Lung (tissue), 12 donors: ENCODE data around the gene TFDP3. TPM values are rescaled to one million over a fixed set of nuclear protein-coding genes. Genes with fewer than 3 reads are reported as not detected.

Experiments used
- ATAC-seq: fragments of 200-7000 bp; cut with Tn5 transposase; one replicate; pipeline ENCODE4 v1.9.1; 2020; ENCODE audit warnings: moderate number of reproducible peaks; ENCODE audit not compliant: insufficient read depth, low FRiP score
- DNase-seq, 3 donors: peaks; one replicate each; pipeline ENCODE4 v3.0.0-alpha.2; 2013 to 2017
- H3K27ac ChIP-seq, 2 donors: one replicate each; pipeline ENCODE4 v1.5.1; 2013; ENCODE audit warnings: mild to moderate bottlenecking in 2 of 2, moderate library complexity in 2 of 2, control low read depth in 1 of 2, inconsistent platforms in 1 of 2, low read depth in 1 of 2, low read length in 1 of 2
- H3K27me3 ChIP-seq, 3 donors: one replicate each; pipeline ENCODE4 v1.5.1; 2013; ENCODE audit warnings: low read length in 2 of 3; ENCODE audit not compliant: control insufficient read depth in 3 of 3, insufficient read depth in 3 of 3
- H3K36me3 ChIP-seq, 4 donors: one replicate each; pipeline ENCODE4 v1.5.1; 2013; ENCODE audit warnings: low read length in 4 of 4, mild to moderate bottlenecking in 1 of 4, moderate library complexity in 1 of 4; ENCODE audit not compliant: control insufficient read depth in 4 of 4, insufficient read depth in 4 of 4
- H3K4me1 ChIP-seq, 5 donors: one replicate each; pipeline ENCODE4 v1.5.1; 2013; ENCODE audit warnings: low read length in 5 of 5, mild to moderate bottlenecking in 2 of 5, moderate library complexity in 1 of 5; ENCODE audit not compliant: control insufficient read depth in 5 of 5, insufficient read depth in 5 of 5
- H3K4me3 ChIP-seq: one replicate; pipeline ENCODE4 v1.5.1; 2013; ENCODE audit warnings: mild to moderate bottlenecking, control low read depth, moderate library complexity
- H3K9ac ChIP-seq, 2 donors: one replicate each; pipeline ENCODE4 v1.5.1; 2013; ENCODE audit warnings: low read length in 2 of 2, control low read depth in 1 of 2; ENCODE audit not compliant: insufficient read depth in 1 of 2
- H3K9me3 ChIP-seq, 4 donors: one replicate each; pipeline ENCODE4 v1.5.1; 2013; ENCODE audit warnings: low read length in 3 of 4, mild to moderate bottlenecking in 1 of 4, moderate library complexity in 1 of 4; ENCODE audit not compliant: control insufficient read depth in 4 of 4, insufficient read depth in 3 of 4
- WGBS, 2 donors: extraction: QIAGEN DNeasy Blood & Tissue Kit; methylation state at CpG; one replicate each; pipeline ENCODE4 v1.1.7; 2013; 5-methylcytosine and 5-hydroxymethylcytosine counted together
- polyA plus RNA-seq, 2 donors: library from polyadenylated mRNA; stranded (reverse); fragments of 200-250 nt; gene quantifications; one replicate each; pipeline ENCODE4 v1.2.1, GENCODE V29; 2013
- total RNA-seq, 2 donors: library from RNA; depleted of rRNA in 1 of 2; stranded (reverse); fragments of >200 nt in 1 of 2; gene quantifications; one replicate each; pipeline ENCODE4 v1.2.1, GENCODE V29; 2014 to 2021
- TF ChIP-seq, protein P1 (sequence below): IDR thresholded peaks from 2 replicates; pipeline ENCODE4 v1.5.1; 2012; ENCODE audit warnings: mild to moderate bottlenecking; ENCODE audit errors: control extremely low read depth, extremely low read depth
- donor health status: control.
- donor health status: control.
- donor health status: Bipolar disorder and iron deficiency.
- donor health status: healthy.
- donor health status: DM: yes; HTN: yes; CAD: no.

Gene TFDP3
- total and polyA plus RNA-seq, 4 donors, result not detected

DNA sequence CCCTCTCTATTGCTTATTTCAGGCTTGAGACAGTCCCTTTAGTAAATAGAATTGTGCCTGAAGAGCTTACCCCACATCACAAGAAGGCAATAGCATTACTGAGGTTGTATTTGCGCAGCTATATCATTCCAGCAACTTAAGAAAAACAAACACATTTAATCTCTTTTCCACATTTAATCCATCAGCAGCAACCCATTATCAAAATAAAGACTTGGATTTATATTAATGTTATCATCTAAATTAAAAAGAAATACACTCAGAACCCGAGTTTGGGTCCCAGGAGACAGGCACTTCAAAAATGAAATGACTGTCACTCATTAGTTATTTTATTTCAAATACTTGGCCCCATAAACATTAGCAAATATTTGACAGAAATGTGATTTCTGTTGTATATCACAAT lies 10.4 kb downstream of the TFDP3 start:
- ATAC-seq (no peak), DNase-seq (peak in 2 of 3 donors; percentile 63 to 78)
- Histone ChIP-seq H3K27ac (no peak overlapping the region), H3K36me3 (no peaks in the 10 kb centered on the region), H3K9ac (no peak overlapping the region), H3K4me3 (no peak overlapping the region), H3K4me1 (peaks cover 0 to 5% (median 0%) of the 10 kb centered on the region in 5 donors), H3K9me3 (peaks cover 0 to 1% (median 0%) of the 10 kb centered on the region in 4 donors), H3K27me3 (peaks cover 0 to 18% (median 13%) of the 10 kb centered on the region in 3 donors)
- WGBS, 2 donors, result 47 to 86% methylated on average over 2 of the region's 2 CpGs
- TF ChIP-seq, protein P1, sequence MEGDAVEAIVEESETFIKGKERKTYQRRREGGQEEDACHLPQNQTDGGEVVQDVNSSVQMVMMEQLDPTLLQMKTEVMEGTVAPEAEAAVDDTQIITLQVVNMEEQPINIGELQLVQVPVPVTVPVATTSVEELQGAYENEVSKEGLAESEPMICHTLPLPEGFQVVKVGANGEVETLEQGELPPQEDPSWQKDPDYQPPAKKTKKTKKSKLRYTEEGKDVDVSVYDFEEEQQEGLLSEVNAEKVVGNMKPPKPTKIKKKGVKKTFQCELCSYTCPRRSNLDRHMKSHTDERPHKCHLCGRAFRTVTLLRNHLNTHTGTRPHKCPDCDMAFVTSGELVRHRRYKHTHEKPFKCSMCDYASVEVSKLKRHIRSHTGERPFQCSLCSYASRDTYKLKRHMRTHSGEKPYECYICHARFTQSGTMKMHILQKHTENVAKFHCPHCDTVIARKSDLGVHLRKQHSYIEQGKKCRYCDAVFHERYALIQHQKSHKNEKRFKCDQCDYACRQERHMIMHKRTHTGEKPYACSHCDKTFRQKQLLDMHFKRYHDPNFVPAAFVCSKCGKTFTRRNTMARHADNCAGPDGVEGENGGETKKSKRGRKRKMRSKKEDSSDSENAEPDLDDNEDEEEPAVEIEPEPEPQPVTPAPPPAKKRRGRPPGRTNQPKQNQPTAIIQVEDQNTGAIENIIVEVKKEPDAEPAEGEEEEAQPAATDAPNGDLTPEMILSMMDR, result no peak

DNA sequence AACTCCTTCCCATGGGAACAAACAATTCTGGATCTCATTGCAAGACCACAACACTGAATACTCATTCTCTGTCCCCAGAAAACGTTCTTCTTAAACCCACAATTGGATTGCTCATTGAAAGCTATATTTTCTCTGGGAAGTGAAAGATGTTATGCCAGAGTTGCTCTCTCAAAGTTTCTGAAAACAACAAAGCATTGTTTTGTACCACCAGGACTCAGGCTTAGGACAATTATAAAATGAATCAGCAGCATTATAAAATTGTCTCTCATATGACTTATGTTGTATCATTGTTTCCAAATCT lies 26.5 kb downstream of the TFDP3 start:
- no peak overlapping the region for H3K27ac ChIP-seq
- ATAC-seq, result no peak
- peaks cover 0 to 4% (median 0%) of the 10 kb centered on the region in 5 donors for H3K4me1 ChIP-seq
- no peaks in the 10 kb centered on the region for H3K36me3 ChIP-seq
- H3K4me3 ChIP-seq, result no peak overlapping the region
- H3K27me3 ChIP-seq, result peaks cover 4 to 19% (median 18%) of the 10 kb centered on the region in 3 donors
- 18 to 28% methylated on average over 1 of the region's 1 CpG for WGBS, 2 donors
- no peak overlapping the region for H3K9ac ChIP-seq
- no peak for DNase-seq
- TF ChIP-seq, protein P1, result no peak
- no peaks in the 10 kb centered on the region for H3K9me3 ChIP-seq

DNA sequence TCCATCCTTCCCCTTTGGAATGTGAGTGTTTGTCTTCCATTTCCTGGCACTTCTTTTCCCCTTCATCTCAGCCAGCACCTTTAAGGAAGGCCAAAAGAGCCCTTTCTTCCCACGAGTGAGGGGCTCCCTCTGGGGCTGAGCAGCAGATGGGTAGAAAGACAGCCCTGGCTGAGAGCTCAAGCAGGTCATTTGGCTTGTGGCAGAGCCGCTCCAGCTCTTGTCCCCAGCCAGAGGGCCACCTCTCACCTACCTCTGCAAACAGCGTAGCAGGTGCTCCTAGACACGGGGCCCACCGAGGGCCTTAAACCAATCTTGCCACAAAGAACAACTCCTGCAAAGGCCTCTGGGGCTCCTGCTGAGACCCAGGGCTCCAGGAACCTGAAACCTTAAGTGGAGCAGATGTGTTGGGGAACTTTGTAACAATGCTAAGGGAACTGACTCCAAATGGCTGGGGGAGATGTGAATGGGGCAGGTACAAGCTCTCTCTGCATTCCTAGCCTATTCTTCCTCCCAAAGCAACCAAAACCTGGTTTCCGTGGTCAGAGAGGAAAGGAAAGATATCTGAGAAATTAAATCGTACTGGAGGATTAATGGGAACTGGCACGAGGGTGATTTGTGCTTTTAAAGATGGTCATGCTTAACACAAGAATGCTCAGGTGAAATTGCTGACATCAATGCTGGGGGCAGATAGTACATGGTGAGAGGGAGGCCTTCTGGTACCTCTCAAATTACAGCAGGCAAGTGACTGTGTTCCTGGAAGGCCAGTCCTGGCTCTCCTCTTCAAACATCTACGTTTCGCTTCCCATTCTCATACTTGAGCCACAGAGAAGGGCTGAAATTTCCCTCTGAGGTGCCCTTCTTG lies 27.0 kb downstream of the TFDP3 start:
- no peak overlapping the region for H3K9ac ChIP-seq
- H3K36me3 ChIP-seq, result no peaks in the 10 kb centered on the region
- no peak overlapping the region for H3K4me3 ChIP-seq
- H3K27ac ChIP-seq, result no peak overlapping the region
- ATAC-seq (no peak), DNase-seq (no peak)
- peaks cover 0 to 4% (median 0%) of the 10 kb centered on the region in 5 donors for H3K4me1 ChIP-seq
- no peaks in the 10 kb centered on the region for H3K9me3 ChIP-seq
- peaks cover 4 to 18% (median 14%) of the 10 kb centered on the region in 3 donors for H3K27me3 ChIP-seq
- WGBS, 2 donors, result 62 to 84% methylated on average over 10 of the region's 10 CpGs
- TF ChIP-seq, protein P1, result no peak
